NCI-H526 (cell line): Measurements from ENCODE around the gene EPG5.

ENCODE experiments used
- DNase-seq, 2 experiments: peaks; one replicate each; lab custom pipeline; 2025; lab: John Stamatoyannopoulos, UW

The EPG5 gene

GRCh38 chr18:45806226-45806625, 160.9 kb downstream of the EPG5 start:
- no peak for DNase-seq

DNA sequence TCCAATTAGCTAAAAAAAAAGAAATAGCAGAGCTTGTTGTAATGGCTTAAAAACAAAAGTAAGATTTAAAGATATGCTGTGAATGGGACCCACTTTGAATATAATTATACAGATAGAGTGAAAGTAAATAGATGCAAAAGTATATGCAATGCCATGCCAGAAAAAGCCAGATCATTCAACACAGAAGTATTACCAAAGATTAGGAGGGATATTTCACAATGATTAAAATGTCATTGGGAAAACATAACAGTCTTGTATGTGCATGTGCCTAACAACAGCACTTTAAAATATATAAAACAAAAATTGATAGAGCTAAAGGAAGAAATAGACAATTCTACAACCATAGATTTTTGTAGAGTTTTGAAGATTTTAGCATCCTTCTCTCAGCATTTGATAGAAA, 161.6 kb downstream of the EPG5 start:
- DNase-seq = no peak

GRCh38 chr18:45802814-45803492, 164.2 kb downstream of the EPG5 start:
- DNase-seq = no peak

DNA sequence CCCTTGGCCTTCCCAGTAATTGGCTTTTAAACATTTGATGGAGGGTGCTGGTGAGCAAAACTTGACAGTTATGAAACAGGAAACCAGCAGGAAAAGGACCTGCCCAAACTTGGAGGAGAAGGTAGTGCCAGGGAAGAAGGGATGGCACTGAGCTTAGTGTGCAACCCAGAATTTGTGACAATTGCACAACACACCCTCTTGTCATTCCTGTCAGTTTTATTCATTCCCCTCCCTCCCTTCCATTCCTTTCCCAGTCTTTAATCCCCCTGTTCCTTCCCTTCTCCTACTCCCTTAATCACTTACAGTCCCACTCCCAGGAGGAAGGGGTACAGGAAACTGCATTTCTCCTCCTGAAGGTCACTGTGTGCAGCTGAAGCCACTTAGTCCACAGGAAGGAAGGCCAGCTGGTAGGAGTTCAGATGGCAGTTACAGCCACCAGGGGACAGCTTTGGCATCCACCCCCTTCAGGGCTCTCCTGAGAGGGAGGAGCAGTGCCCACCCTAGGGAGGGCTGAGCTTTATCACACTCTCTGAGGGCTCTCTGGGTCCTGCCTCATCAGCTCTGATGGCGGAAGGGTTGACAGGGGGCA, 165.6 kb downstream of the EPG5 start:
- DNase-seq = no peak
